G401 (cell line): ENCODE results near the gene CFAP90. TPM values are rescaled to one million over a fixed set of nuclear protein-coding genes. Genes with fewer than 3 reads are reported as not detected.

Experiments
- DNase-seq: peaks from one replicate; pipeline ENCODE4 v3.0.0-alpha.2; 2015; ENCODE audit warnings: low spot score
- in situ Hi-C: cut with HindIII; loops from 2 replicates; pipeline ENCODE4 v1.10.0; 2016; ENCODE audit warnings: low sequenced_read_pairs, mixed read lengths
- total RNA-seq: library from RNA; depleted of rRNA; stranded (reverse); fragments of >200 nt; shearing (Covaris generic); gene quantifications from 2 replicates; pipeline ENCODE4 v1.2.3, GENCODE V29; 2014; rRNA removed

Gene CFAP90
- total RNA-seq: 0.25 TPM in 1 of 2 replicates, not detected in the other

- peak; percentile 8 for DNase-seq
- in situ Hi-C loops: no loop called here
These were observed at the start of gene CFAP90 for GRCh38 chr5:7850395-7851239. TSS of gene CFAP90 (minus strand) at chr5:7851133. CDS start at chr5:7851021, 112 bp downstream.

- in situ Hi-C loops: no loop called here
- DNase-seq: peak; percentile 8
These were observed 46.2 kb upstream of the CFAP90 start for GRCh38 chr5:7897014-7897600.

GRCh38 chr5:7894860-7895259 lies 43.9 kb upstream of the CFAP90 start:
- in situ Hi-C loops: no loop called here
- no peak for DNase-seq

GRCh38 chr5:7894439-7894838 lies 43.5 kb upstream of the CFAP90 start:
- no peak for DNase-seq
- in situ Hi-C loops: no loop called here

- no peak for DNase-seq
- in situ Hi-C loops: no loop called here
These were observed 38.0 kb upstream of the CFAP90 start for GRCh38 chr5:7888901-7889300.

GRCh38 chr5:7886849-7887475 lies 36.0 kb upstream of the CFAP90 start:
- in situ Hi-C loops: no loop called here
- DNase-seq: peak; percentile 59

- no peak for DNase-seq
- in situ Hi-C loops: no loop called here
These were observed 33.7 kb upstream of the CFAP90 start for GRCh38 chr5:7884491-7885267.

- in situ Hi-C loops: no loop called here
- DNase-seq: no peak
These were observed 32.0 kb upstream of the CFAP90 start for GRCh38 chr5:7882926-7883325.

GRCh38 chr5:7881816-7882215 lies 30.9 kb upstream of the CFAP90 start:
- DNase-seq: no peak
- in situ Hi-C loops: no loop called here

- in situ Hi-C loops: no loop called here
- no peak for DNase-seq
These were observed 30.2 kb upstream of the CFAP90 start for GRCh38 chr5:7881091-7881490.

GRCh38 chr5:7878381-7878873 lies 27.5 kb upstream of the CFAP90 start:
- in situ Hi-C loops: no loop called here
- DNase-seq: no peak

- in situ Hi-C loops: no loop called here
- no peak for DNase-seq
These were observed 26.9 kb upstream of the CFAP90 start for GRCh38 chr5:7877851-7878250.

GRCh38 chr5:7876867-7877266 lies 25.9 kb upstream of the CFAP90 start:
- in situ Hi-C loops: no loop called here

GRCh38 chr5:7875151-7875550 lies 24.2 kb upstream of the CFAP90 start:
- in situ Hi-C loops: no loop called here
- no peak for DNase-seq

More at GRCh38 chr5:7876867-7877266, 25.9 kb upstream of the CFAP90 start:
- DNase-seq: no peak

- in situ Hi-C loops: no loop called here
- DNase-seq: no peak
These were observed 23.7 kb upstream of the CFAP90 start for GRCh38 chr5:7874639-7875038.

GRCh38 chr5:7873216-7873615 lies 22.3 kb upstream of the CFAP90 start:
- DNase-seq: no peak
- in situ Hi-C loops: no loop called here

GRCh38 chr5:7872517-7873130 lies 21.7 kb upstream of the CFAP90 start:
- DNase-seq: no peak
- in situ Hi-C loops: no loop called here

- in situ Hi-C loops: no loop called here
- no peak for DNase-seq
These were observed 20.7 kb upstream of the CFAP90 start for GRCh38 chr5:7871653-7872052.
